Astrocyte of the cerebellum (primary cell): Measurements from ENCODE around the gene TMEM19.

Experiments
- DNase-seq: peaks from one replicate; pipeline ENCODE4 v3.0.0-alpha.2; 2011; ENCODE audit warnings: low read depth
- H3K4me3 ChIP-seq: 2 replicates; pipeline ENCODE4 v1.5.1; 2011; ENCODE audit warnings: mild to moderate bottlenecking, low read depth, low read length, moderate library complexity
- in situ Hi-C: cut with HindIII; loops from 2 replicates; pipeline ENCODE4 v1.10.0; 2017; ENCODE audit warnings: low sequenced_read_pairs
- TF ChIP-seq, protein P1 (sequence below): IDR thresholded peaks from 2 replicates; pipeline ENCODE4 v1.5.1; 2012; ENCODE audit warnings: low read length, low read depth, moderate library complexity, mild to moderate bottlenecking; ENCODE audit errors: missing control alignments

The TMEM19 gene

DNA sequence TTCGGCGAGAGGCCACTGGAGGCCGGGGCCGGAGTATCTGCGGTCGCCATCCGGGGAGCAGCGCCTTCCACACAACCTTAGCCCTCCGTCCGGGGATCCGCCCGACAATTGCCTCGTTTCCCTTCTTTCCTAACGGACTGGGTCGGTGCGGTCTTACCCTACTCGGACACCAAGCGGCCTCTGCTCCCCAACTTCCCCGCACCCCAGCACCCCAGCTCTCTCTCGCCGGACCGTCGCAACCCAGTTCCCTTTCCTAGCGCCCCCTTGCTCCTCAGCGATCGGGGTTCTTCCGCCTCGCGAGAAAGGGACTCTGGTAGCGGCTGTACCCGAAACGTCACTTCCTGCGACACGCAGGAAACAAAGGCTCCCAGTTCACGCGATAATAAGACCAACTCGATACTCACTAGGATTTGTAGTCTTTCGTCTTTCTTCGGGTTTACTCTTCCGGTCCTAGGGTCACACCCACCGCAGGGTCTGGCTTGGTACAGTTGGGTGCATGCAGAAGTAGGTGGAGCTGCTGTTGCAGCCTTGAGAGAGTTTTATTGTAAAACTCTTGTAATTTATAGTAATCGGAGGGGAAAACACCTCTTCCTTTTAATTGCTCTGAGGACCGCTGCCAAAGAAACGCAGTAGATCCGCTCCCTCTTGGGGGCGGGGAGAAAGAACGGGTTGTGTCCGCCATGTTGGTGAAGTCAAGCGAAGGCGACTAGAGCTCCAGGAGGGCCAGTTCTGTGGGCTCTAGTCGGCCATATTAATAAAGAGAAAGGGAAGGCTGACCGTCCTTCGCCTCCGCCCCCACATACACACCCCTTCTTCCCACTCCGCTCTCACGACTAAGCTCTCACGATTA is 22.1 kb upstream of the TMEM19 start, which contains the start of the genes THAP2 and ZFC3H1:
THAP2 (plus strand) TSS at position 741 of the 850 bp plus-strand sequence. CDS start 209 bp downstream, outside the sequence.
ZFC3H1 (minus strand) TSS at position 288 of the 850 bp plus-strand sequence; CDS start at position 50, 238 bp downstream.
- TF ChIP-seq, protein P1, sequence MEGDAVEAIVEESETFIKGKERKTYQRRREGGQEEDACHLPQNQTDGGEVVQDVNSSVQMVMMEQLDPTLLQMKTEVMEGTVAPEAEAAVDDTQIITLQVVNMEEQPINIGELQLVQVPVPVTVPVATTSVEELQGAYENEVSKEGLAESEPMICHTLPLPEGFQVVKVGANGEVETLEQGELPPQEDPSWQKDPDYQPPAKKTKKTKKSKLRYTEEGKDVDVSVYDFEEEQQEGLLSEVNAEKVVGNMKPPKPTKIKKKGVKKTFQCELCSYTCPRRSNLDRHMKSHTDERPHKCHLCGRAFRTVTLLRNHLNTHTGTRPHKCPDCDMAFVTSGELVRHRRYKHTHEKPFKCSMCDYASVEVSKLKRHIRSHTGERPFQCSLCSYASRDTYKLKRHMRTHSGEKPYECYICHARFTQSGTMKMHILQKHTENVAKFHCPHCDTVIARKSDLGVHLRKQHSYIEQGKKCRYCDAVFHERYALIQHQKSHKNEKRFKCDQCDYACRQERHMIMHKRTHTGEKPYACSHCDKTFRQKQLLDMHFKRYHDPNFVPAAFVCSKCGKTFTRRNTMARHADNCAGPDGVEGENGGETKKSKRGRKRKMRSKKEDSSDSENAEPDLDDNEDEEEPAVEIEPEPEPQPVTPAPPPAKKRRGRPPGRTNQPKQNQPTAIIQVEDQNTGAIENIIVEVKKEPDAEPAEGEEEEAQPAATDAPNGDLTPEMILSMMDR: peak; percentile 45
- peak; percentile 99 for DNase-seq
- in situ Hi-C loops: loop anchor here (5.0 kb wide), 1 partner anchor 41 kb away; no protein-coding TSS in a partner anchor
- peak within 1 kb of the TSS; percentile 73 for H3K4me3 ChIP-seq

DNA sequence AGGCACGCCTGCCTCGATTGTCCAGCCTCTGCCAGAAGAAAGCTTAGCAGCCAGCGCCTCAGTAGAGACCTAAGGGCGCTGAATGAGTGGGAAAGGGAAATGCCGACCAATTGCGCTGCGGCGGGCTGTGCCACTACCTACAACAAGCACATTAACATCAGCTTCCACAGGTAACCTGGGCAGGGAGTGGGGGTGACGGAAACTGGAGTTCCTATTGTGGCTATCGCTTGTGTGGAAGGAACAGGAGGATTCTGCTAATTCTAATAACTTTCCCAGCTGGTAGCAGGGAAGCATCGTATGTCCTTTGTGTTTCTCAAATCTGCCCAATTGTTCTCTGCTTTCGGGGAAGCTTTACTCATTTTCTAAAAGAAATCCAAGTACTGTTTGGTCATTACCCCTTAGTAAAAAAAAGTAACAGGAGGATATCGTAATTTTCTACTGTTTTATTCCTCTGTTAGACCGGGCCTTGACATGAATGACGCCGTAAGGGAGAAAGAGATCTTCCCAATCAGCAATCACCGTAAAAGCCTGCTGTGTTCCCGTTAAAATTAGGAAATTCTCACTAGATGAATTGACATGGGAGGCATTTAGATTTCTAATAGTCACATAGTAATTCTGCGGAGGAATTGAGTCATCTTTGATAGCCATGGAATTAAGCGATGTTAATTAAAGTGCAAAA is 21.3 kb upstream of the TMEM19 start:
- in situ Hi-C loops: loop anchor here (5.0 kb wide), 1 partner anchor 42 kb away; no protein-coding TSS in a partner anchor

DNA sequence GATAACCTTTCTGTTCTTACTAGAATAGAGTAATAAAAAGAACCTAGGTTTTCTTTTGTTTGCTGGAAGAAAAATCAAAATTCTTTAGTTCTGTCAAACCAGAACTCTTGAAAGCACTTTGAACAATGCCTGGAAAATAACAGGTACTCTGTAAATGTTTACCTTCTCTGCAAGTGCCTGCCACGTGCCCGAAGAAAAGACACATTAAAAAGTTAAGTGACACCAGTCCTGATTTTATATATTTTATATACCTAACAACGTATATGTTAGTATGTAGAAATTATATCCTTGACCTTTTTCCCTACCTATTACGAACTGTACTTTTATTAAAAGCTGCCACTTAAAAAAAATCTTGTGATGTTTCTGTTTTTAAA is 20.8 kb upstream of the TMEM19 start:
- peak overlapping the region; percentile 73 for H3K4me3 ChIP-seq
- in situ Hi-C loops: no loop called here
- DNase-seq: no peak
- TF ChIP-seq, protein P1: no peak

More for the DNA sequence above, 21.3 kb upstream of the TMEM19 start:
- TF ChIP-seq, protein P1: no peak
- DNase-seq: no peak
- peak overlapping the region; percentile 73 for H3K4me3 ChIP-seq

DNA sequence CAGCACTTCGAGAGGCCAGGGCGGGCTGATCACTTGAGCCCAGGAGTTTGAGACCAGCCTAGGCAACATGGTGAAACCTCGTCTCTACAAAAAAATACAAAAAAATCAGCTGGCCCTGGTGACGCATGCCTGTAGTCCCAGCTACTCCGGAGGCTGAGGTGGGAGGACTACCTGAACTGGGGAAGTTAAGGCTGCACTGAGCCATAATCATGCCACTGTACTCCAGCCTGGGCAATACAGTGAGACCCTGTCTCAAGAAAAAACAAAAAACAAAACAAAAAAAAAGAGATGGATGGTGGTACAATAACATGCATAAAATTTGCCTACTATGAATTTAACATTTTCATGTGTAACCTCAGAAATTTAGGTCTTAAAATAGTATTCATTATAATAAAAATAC is 19.6 kb upstream of the TMEM19 start:
- in situ Hi-C loops: no loop called here
- no peak for DNase-seq
- TF ChIP-seq, protein P1: no peak

DNA sequence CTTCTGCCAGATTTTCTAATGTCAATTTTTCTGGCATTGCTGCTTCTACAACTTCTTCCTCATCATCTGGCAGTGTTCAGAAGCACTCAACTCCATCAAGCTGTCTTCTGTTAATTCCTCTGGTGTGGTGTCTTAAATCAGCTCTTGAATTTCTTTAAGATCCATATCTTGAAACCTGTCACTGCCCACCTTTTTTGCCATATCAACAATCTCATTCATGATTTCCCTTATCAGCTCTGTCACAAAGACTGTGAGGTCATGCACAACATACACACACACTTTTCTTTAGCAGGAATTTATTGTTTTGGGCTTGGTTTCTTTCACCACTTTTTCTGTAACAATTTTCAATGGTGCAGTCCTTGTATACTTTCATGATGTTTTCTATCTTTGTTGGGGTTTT is 14.6 kb upstream of the TMEM19 start:
- DNase-seq: no peak
- H3K4me3 ChIP-seq: no peak overlapping the region
- in situ Hi-C loops: no loop called here
- TF ChIP-seq, protein P1: no peak

More for the DNA sequence above, 19.6 kb upstream of the TMEM19 start:
- no peak overlapping the region for H3K4me3 ChIP-seq

DNA sequence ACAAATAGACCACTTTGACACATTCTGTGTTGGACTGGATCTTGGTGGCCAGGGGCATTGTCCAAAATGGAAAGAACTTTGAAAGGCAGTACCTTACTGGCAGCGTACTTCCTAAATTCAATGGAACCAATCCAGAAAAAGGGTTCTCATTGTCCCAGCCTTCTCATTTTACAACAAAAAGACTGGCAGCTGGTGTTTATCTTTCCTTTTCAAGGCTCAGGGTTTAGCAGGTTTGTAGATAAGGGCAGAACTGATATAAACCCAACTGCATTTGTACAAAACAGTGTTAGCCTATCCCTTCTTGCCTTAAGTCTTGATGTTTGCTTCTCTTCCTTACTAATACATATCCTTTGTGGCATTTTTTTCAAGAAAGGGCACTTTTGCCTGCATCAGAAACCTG is 14.1 kb upstream of the TMEM19 start:
- in situ Hi-C loops: no loop called here
- H3K4me3 ChIP-seq: no peak overlapping the region
- no peak for DNase-seq
- TF ChIP-seq, protein P1: no peak
